WTC11 (cell line): ENCODE data around the gene CREB1.
A peak's percentile ranks its signal among the peaks of the same experiment; 100 is the strongest.

ENCODE experiments used
- NFE2L1 ChIP-seq: sonication (generic); formaldehyde crosslinking; IDR thresholded peaks from 2 replicates; pipeline ENCODE4 v1.8.1; 2023; ENCODE audit warnings: missing genetic modification reagents
- NFYB ChIP-seq: sonication (generic); formaldehyde crosslinking; conservative IDR thresholded peaks from 2 replicates; pipeline ENCODE4 v1.8.0; 2022; ENCODE audit warnings: low read depth, missing genetic modification reagents
- TF ChIP-seq, protein P1 (sequence below): fragments of 200-600 bp; IDR thresholded peaks from 2 replicates; pipeline ENCODE4 v1.8.0; 2022; ENCODE audit warnings: antibody characterized with exemption
- TF ChIP-seq, protein P2 (sequence below): sonication (generic); formaldehyde crosslinking; IDR thresholded peaks from 2 replicates; pipeline ENCODE4 v1.8.0; 2022; ENCODE audit warnings: mild to moderate bottlenecking, missing genetic modification reagents
- TF ChIP-seq, protein P3 (sequence below): sonication (generic); formaldehyde crosslinking; IDR thresholded peaks from 2 replicates; pipeline ENCODE4 v1.8.1; 2023; ENCODE audit warnings: mild to moderate bottlenecking, missing genetic modification reagents, moderate library complexity
- TF ChIP-seq, protein P4 (sequence below): sonication (generic); formaldehyde crosslinking; IDR thresholded peaks from 2 replicates; pipeline ENCODE4 v1.8.0; 2022; ENCODE audit warnings: mild to moderate bottlenecking, missing genetic modification reagents
- TF ChIP-seq, protein P5 (sequence below): sonication (generic); formaldehyde crosslinking; IDR thresholded peaks from 2 replicates; pipeline ENCODE4 v1.8.0; 2022; ENCODE audit warnings: missing genetic modification reagents

DNA sequence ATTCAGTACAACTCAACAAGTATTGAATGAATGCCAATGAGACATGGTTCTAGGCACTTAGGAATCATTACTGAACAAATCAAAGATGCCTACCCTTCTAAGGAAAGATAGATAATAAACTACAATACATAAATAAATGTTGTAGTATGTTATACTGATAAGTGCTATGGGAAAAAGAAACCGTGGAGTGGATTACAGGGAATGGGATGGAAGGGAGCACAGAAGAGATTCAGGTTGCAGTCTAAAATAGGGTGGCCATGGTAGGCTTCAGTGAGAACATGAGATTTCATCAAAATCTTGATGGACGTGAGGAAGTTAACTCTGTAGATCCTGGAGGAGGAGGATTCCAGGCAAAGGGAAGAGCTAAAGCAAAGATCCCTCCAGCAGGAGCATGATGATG, 17.9 kb upstream of the CREB1 start:
- TF ChIP-seq, protein P1, sequence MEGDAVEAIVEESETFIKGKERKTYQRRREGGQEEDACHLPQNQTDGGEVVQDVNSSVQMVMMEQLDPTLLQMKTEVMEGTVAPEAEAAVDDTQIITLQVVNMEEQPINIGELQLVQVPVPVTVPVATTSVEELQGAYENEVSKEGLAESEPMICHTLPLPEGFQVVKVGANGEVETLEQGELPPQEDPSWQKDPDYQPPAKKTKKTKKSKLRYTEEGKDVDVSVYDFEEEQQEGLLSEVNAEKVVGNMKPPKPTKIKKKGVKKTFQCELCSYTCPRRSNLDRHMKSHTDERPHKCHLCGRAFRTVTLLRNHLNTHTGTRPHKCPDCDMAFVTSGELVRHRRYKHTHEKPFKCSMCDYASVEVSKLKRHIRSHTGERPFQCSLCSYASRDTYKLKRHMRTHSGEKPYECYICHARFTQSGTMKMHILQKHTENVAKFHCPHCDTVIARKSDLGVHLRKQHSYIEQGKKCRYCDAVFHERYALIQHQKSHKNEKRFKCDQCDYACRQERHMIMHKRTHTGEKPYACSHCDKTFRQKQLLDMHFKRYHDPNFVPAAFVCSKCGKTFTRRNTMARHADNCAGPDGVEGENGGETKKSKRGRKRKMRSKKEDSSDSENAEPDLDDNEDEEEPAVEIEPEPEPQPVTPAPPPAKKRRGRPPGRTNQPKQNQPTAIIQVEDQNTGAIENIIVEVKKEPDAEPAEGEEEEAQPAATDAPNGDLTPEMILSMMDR = no peak
- TF ChIP-seq, protein P2, sequence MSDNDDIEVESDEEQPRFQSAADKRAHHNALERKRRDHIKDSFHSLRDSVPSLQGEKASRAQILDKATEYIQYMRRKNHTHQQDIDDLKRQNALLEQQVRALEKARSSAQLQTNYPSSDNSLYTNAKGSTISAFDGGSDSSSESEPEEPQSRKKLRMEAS = no peak
- TF ChIP-seq, protein P3, sequence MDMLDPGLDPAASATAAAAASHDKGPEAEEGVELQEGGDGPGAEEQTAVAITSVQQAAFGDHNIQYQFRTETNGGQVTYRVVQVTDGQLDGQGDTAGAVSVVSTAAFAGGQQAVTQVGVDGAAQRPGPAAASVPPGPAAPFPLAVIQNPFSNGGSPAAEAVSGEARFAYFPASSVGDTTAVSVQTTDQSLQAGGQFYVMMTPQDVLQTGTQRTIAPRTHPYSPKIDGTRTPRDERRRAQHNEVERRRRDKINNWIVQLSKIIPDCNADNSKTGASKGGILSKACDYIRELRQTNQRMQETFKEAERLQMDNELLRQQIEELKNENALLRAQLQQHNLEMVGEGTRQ (CRISPR knock-in tag) = no peak
- TF ChIP-seq NFYB (CRISPR knock-in tag) (no peak), NFE2L1 (CRISPR knock-in tag) (no peak)
- TF ChIP-seq, protein P4, sequence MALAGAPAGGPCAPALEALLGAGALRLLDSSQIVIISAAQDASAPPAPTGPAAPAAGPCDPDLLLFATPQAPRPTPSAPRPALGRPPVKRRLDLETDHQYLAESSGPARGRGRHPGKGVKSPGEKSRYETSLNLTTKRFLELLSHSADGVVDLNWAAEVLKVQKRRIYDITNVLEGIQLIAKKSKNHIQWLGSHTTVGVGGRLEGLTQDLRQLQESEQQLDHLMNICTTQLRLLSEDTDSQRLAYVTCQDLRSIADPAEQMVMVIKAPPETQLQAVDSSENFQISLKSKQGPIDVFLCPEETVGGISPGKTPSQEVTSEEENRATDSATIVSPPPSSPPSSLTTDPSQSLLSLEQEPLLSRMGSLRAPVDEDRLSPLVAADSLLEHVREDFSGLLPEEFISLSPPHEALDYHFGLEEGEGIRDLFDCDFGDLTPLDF (CRISPR knock-in tag) = no peak
- TF ChIP-seq, protein P5, sequence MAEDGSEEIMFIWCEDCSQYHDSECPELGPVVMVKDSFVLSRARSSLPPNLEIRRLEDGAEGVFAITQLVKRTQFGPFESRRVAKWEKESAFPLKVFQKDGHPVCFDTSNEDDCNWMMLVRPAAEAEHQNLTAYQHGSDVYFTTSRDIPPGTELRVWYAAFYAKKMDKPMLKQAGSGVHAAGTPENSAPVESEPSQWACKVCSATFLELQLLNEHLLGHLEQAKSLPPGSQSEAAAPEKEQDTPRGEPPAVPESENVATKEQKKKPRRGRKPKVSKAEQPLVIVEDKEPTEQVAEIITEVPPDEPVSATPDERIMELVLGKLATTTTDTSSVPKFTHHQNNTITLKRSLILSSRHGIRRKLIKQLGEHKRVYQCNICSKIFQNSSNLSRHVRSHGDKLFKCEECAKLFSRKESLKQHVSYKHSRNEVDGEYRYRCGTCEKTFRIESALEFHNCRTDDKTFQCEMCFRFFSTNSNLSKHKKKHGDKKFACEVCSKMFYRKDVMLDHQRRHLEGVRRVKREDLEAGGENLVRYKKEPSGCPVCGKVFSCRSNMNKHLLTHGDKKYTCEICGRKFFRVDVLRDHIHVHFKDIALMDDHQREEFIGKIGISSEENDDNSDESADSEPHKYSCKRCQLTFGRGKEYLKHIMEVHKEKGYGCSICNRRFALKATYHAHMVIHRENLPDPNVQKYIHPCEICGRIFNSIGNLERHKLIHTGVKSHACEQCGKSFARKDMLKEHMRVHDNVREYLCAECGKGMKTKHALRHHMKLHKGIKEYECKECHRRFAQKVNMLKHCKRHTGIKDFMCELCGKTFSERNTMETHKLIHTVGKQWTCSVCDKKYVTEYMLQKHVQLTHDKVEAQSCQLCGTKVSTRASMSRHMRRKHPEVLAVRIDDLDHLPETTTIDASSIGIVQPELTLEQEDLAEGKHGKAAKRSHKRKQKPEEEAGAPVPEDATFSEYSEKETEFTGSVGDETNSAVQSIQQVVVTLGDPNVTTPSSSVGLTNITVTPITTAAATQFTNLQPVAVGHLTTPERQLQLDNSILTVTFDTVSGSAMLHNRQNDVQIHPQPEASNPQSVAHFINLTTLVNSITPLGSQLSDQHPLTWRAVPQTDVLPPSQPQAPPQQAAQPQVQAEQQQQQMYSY (CRISPR knock-in tag) = peak; percentile 96
